Stimulated activated CD4-positive, alpha-beta T cell treated with anti-CD3 and anti-CD28 coated beads, Interleukin-12 subunit alpha, Interleukin-12 subunit beta, amount 100 ng/mL, for 4 hours (primary cell): ENCODE data around the gene IRF8.
A peak's percentile ranks its signal among the peaks of the same experiment; 100 is the strongest.
"Not testable (repeated sequence)": the region's sequence is repeated elsewhere in the genome, so short reads cannot be mapped to it uniquely, and the experiment has no call there.

Experiments used
- DNase-seq: peaks from one replicate; pipeline ENCODE4 v3.0.0-alpha.2; 2020

IRF8 gene

DNA sequence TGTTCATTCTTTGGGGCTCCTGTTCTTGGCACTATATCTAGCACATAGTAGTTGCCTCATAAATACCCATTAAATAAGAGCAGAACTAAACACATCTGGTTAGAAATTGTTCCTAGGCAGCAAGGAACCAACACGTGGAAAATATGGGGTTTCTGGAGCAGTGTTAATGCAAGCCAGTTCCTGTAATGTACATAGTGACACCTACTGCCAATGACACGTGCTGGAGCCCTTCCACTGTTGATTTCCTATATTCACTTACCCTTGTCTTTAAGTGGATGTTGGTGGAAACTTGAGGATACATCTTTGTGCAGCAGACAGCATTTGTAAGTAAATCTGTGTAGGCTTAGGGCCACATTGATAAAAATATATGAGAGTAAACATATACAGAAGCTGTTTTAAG, 1.6 kb upstream of the IRF8 start:
- DNase-seq, result no peak

- no peak for DNase-seq
These were observed 482 bp downstream of the IRF8 start for GRCh38 chr16:85899444-85899843.

GRCh38 chr16:85900027-85900792, 1.2 kb downstream of the IRF8 start:
- DNase-seq, result no peak

GRCh38 chr16:85901110-85901509, 2.1 kb downstream of the IRF8 start:
- no peak for DNase-seq

DNA sequence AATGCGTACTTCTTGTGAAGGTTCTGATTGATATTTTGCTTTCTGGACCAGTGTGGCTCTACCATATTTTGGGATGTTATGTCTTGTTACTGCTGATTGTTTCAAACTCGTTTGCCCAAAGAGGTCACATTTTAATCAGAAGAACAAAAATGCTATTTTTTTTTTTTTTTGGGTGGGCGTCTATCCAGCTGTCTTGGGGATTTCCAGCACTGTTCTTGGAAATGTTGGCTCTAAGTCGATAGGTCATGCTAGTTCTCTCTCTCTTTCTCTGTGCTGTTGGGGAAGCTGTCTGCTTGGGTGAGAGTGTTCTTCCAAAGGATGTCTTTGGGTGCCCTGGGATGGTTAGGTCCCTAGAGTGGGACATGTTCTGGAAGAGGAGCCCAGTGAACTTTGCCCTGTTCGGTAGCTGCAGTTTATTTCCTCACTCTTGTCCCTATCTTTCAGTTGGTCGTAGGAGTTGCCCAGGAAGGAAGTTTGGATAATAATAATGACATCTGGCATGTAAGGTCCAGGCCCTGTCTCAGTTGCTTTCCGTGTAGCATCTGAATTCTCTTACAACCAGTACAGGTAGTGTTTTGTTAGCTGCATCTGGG, 2.9 kb downstream of the IRF8 start:
- no peak for DNase-seq

GRCh38 chr16:85902366-85903155, 3.6 kb downstream of the IRF8 start:
- DNase-seq, result peak; percentile 44

DNA sequence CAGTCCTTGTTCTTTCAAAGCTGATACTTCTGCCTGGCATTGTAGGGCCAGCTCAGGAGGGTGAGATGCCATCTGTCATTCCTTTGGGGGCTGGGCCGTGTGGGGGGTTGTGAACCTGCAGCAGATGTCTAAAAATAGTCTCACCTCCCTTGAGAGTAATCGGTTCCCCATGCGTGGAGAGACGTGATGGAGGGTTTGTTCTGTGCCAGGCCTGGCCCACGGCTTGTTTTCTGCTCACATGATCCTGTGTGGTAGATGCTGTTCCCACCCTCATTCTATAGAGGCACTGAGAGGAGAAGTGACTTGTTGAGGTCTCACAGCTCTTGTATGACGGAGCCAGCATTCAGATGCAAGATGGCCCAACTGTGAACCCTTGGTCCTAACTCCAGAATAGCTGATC, 4.6 kb downstream of the IRF8 start:
- no peak for DNase-seq

DNA sequence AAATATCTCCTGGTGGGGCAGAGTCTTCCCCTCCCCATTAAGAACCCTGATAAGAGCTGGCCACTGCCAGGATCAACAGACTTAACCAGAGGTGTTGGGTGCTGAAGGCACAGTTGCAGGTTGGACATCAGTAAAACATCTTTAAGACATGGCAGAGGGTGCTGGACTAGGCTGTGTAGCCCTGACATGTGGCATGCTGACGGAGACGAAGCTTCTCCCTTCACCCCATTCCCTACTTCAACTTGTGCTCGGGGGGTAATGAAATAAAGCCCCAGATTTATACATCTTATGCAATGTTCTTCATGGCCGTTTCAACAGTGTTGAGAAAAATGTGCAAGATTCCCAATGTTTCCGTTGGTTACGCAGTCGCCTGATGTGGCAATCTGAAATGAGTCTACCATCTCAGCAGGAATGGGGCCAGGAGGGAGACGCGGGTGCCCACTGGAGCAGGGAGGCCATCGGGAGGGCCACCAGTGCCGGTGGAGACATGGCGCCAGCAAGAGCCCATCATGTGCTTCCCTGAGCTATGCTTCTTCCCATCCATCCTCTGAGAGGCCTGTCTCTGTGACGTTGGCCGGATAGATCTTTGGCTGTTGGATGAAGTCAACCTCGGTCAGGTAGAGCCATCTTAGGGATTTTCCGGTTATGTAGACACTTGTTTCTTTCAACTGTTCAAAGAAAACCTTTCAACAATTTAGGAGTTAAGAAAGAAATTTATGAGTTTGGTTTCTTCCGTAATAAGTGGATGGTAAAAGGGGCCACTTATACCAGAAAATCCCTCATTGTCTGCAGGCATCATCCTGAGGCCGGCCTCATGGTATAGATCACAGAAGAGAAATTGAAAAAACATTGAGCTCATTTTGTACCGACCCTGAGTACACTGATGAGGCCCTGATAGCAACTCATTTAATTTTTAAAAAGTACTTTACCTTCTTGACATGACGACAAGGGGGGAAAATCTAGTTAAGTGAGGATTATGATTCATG, 6.4 kb downstream of the IRF8 start:
- DNase-seq, result no peak

DNA sequence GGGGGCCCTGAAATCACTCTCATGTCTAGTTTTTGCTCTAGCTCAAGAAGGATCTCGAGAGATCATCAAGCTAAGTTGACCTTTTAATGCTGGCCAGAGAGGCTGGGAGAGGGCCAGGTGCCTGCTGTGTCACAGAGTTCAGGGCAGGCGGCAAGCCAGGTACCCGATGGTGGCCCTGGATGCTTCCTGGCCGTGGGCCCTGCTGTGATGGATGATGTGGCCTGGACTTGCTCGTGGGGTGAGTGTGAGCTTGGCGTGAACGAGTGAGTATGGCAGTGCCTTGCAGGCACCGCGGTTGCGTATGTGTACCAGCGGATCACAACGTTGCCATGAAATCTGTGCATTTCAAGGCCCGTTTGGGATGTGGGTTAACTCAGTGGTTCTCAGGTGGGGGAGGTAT, 7.4 kb downstream of the IRF8 start:
- DNase-seq, result no peak

GRCh38 chr16:85907231-85907630, 8.3 kb downstream of the IRF8 start:
- not testable (repeated sequence) for DNase-seq

GRCh38 chr16:85908444-85908843, 9.5 kb downstream of the IRF8 start:
- DNase-seq, result no peak

- no peak for DNase-seq
These were observed 10.1 kb downstream of the IRF8 start for GRCh38 chr16:85908889-85909589.

- no peak for DNase-seq
These were observed 11.2 kb downstream of the IRF8 start for GRCh38 chr16:85909932-85910853.

- DNase-seq, result no peak
These were observed 11.9 kb downstream of the IRF8 start for GRCh38 chr16:85910854-85911247.

DNA sequence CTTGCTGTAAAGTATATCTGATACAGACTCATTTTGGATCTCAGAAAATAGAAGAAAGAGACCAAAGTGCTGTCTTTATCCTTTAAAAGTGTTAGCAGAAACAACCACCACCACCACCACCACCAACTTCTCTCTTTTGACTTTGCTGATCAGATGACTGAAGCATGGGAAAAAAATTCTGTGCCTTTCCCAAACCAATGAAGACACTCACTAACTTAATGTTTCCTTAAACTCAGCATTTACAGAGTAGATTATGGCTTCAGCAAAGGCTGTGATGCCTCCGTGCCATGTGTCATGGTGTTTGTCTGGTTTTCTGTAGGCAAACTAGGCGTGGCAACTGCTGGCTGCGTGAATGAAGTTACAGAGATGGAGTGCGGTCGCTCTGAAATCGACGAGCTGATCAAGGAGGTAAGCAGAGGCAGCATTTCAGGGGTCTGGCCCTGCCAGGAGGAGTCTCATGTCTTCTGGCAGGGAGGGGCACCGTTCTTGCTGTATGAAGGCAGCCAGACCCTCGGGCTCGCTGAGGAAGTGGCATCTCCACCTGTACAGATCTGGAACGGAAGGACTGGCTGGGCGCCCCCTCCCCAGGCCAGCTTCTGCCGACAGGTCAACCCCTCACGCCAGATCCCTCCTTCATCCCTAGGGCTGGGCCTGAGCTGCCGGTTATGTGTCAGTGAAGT, 12.4 kb downstream of the IRF8 start:
- DNase-seq, result no peak

GRCh38 chr16:85912211-85912974, 13.4 kb downstream of the IRF8 start:
- no peak for DNase-seq

DNA sequence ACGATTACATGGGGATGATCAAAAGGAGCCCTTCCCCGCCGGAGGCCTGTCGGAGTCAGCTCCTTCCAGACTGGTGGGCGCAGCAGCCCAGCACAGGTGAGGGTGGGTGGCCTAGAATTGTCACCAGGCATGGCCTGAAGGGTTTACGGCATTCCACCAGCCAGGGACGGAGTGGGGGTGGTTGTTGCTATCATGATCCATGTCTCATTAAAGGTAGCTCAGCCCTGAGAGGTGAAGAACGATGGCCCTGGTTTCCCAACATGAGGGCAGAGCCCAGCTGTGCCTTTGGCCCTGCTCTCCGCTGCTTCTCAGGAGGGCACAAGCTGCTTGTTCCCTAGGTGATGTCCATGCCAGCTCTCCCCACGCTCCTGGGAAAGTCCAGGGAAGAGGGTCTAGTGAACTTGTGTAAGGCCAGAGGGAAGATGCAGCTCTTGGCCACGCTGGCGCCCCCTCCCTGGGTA, 14.2 kb downstream of the IRF8 start:
- DNase-seq, result no peak

- DNase-seq, result no peak
These were observed 14.9 kb downstream of the IRF8 start for GRCh38 chr16:85913688-85914422.

DNA sequence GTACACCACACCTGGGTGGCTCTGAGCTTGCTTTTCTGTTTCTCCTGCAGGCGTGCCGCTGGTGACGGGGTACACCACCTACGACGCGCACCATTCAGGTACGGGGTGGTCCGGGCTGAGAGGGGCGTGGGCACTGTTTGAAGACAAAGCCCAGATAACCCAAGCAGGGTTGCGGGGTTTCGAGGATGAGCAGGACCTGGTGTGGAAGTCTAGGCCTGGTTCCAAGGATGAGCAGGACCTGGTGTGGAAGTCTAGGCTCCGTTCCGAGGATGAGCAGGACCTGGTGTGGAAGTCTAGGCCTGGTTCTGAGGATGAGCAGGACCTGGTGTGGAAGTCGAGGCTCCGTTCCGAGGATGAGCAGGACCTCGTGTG, 15.4 kb downstream of the IRF8 start:
- DNase-seq, result no peak
